OCI-LY7 (cell line): ENCODE measurements around the gene CERCAM. TPM values are rescaled to one million over a fixed set of nuclear protein-coding genes. Genes with fewer than 3 reads are reported as not detected.

Experiments used
- BruUV-seq: library from RNA; stranded (reverse); fragments of 400-500 nt; replicated peaks from 2 replicates; lab custom pipeline; 2021; lab: Mats Ljungman, UMichigan
- CTCF ChIA-PET: fragments of 300-600 bp; sonication (Branson Sonifier 250); formaldehyde crosslinking; loops from one replicate; lab custom pipeline; 2022; ENCODE audit warnings: antibody characterized with exemption; ENCODE audit not compliant: unreplicated experiment; lab: Charles Lee
- POLR2A ChIA-PET: fragments of 300-600 bp; sonication (Branson Sonifier 250); formaldehyde crosslinking; loops from one replicate; lab custom pipeline; 2022; ENCODE audit warnings: antibody characterized with exemption; lab: Charles Lee
- DNase-seq: peaks from one replicate; pipeline ENCODE4 v3.0.0-alpha.2; 2015; ENCODE audit warnings: low spot score
- H2AFZ ChIP-seq: fragments of 200-600 bp; sonication (generic), shearing (Covaris generic); 2 replicates; pipeline ENCODE4 v1.6.1; 2014; ENCODE audit warnings: mild to moderate bottlenecking, antibody characterized with exemption, low read length, moderate library complexity
- H3K27ac ChIP-seq: fragments of 200-600 bp; sonication (generic); 2 replicates; pipeline ENCODE4 v1.5.1; 2014; ENCODE audit warnings: mixed run types, low read depth, mild to moderate bottlenecking, moderate library complexity, low read length, inconsistent platforms; ENCODE audit not compliant: poor library complexity, severe bottlenecking
- H3K36me3 ChIP-seq: fragments of 200-600 bp; sonication (generic); 2 replicates; pipeline ENCODE4 v1.6.1; 2014; ENCODE audit warnings: mild to moderate bottlenecking, antibody characterized with exemption, low read length, moderate library complexity, mixed read lengths; ENCODE audit not compliant: insufficient read depth
- H3K4me1 ChIP-seq: fragments of 200-600 bp; sonication (generic); 2 replicates; pipeline ENCODE4 v1.5.1; 2014; ENCODE audit warnings: mild to moderate bottlenecking, low read length; ENCODE audit not compliant: insufficient read depth, poor library complexity, severe bottlenecking
- H3K4me2 ChIP-seq: fragments of 200-600 bp; sonication (generic); 2 replicates; pipeline ENCODE4 v1.6.1; 2014; ENCODE audit warnings: mild to moderate bottlenecking, low read length
- H3K4me3 ChIP-seq: fragments of 200-600 bp; sonication (generic); 2 replicates; pipeline ENCODE4 v1.5.1; 2014; ENCODE audit warnings: mild to moderate bottlenecking, low read depth, low read length; ENCODE audit not compliant: poor library complexity, severe bottlenecking
- H3K79me2 ChIP-seq: fragments of 200-600 bp; sonication (generic); 2 replicates; pipeline ENCODE4 v1.6.1; 2016; ENCODE audit warnings: low read depth, mild to moderate bottlenecking, low read length, moderate library complexity, mixed read lengths; ENCODE audit not compliant: insufficient read depth
- H3K9me2 ChIP-seq: fragments of 200-600 bp; sonication (generic); 2 replicates; pipeline ENCODE4 v1.6.1; 2016; ENCODE audit warnings: mild to moderate bottlenecking, low read length, mixed read lengths; ENCODE audit not compliant: insufficient read depth
- H3K9me3 ChIP-seq: fragments of 200-600 bp; sonication (generic); 2 replicates; pipeline ENCODE4 v1.6.1; 2014; ENCODE audit warnings: mild to moderate bottlenecking, mixed run types, low read length, mixed read lengths
- H4K20me1 ChIP-seq: fragments of 200-600 bp; sonication (generic); 2 replicates; pipeline ENCODE4 v1.6.1; 2014; ENCODE audit warnings: mild to moderate bottlenecking, antibody characterized with exemption, low read length, moderate library complexity, mixed read lengths; ENCODE audit not compliant: insufficient read depth
- EZH2phosphoT487 ChIP-seq: fragments of 200-600 bp; sonication (generic); IDR thresholded peaks from 2 replicates; pipeline ENCODE4 v1.6.1; 2018; ENCODE audit warnings: low read depth, borderline replicate concordance, mild to moderate bottlenecking, mixed run types, antibody characterized with exemption, low read length, moderate library complexity, mixed read lengths
- intact Hi-C: fragments of 100-400 bp; cut with micrococcal nuclease; formaldehyde crosslinking; loops from one replicate; pipeline ENCODE4 v1.10.0; 2022; ENCODE audit not compliant: unreplicated experiment
- total RNA-seq, 2 experiments: library from RNA; depleted of rRNA in 1 of 2; stranded (reverse); fragments of >200 nt in 1 of 2; shearing (Covaris generic) in 1 of 2; gene quantifications; 2 replicates each; pipeline ENCODE4 v1.2.3, GENCODE V29; 2014 to 2022
- TF ChIP-seq, protein P1 (sequence below): fragments of 200-600 bp; sonication (generic); conservative IDR thresholded peaks from 2 replicates; pipeline ENCODE4 v1.5.1; 2014; ENCODE audit warnings: mild to moderate bottlenecking, antibody characterized with exemption, low read length, moderate library complexity, mixed read lengths

CERCAM gene
- total RNA-seq, 2 experiments from 2014 or later: 2.7 to 3.5 TPM

DNA sequence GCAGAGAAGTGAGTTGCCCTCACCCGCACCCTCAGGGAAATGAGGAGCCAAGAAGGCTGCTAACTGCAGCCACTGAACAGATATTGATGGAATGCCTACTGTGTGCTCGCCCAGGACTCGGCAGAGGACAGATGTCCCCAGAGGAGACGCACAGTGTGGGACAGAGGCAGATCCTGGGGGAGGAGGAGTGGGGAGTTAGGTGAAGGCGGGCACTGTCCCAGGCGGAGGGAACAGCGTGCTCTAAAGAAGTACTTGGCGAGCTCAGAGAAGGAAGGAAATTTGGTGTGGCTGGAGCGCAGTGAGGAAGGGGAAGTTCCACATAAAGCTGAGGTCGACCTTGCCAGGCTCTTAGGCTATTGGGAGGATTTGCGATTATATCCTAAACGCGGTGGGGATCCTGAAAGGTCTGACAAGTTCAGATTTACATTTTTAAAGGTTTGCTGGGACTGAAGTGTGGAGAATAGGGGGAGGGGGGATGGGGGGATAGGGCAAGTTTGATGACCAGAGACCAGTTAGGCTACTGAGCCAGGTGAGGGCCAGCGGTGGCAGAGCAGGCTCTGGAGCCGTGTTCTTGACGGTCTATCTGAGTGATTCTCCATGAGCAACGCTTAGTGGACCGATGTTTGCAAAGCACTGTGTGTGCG, 23.6 kb upstream of the CERCAM start:
- intact Hi-C loops: no loop called here
- ChIA-PET POLR2A (interaction anchor here (0.6 kb wide), 1 partner anchor 198 kb away, joined by 5 read pairs; no protein-coding TSS in a partner anchor), CTCF (no interaction called here)
- Histone ChIP-seq H3K9me2 (no peaks in the 10 kb centered on the region), H2AFZ (no peak overlapping the region), H3K79me2 (no peaks in the 10 kb centered on the region), H3K4me2 (no peak overlapping the region), H4K20me1 (no peaks in the 10 kb centered on the region), H3K27ac (no peak overlapping the region), H3K36me3 (no peaks in the 10 kb centered on the region), H3K4me3 (no peak overlapping the region), H3K4me1 (no peaks in the 10 kb centered on the region), H3K9me3 (no peaks in the 10 kb centered on the region)
- no peak for DNase-seq
- BruUV-seq: no TSS peak
- TF ChIP-seq EZH2phosphoT487: no peak
- TF ChIP-seq, protein P1, sequence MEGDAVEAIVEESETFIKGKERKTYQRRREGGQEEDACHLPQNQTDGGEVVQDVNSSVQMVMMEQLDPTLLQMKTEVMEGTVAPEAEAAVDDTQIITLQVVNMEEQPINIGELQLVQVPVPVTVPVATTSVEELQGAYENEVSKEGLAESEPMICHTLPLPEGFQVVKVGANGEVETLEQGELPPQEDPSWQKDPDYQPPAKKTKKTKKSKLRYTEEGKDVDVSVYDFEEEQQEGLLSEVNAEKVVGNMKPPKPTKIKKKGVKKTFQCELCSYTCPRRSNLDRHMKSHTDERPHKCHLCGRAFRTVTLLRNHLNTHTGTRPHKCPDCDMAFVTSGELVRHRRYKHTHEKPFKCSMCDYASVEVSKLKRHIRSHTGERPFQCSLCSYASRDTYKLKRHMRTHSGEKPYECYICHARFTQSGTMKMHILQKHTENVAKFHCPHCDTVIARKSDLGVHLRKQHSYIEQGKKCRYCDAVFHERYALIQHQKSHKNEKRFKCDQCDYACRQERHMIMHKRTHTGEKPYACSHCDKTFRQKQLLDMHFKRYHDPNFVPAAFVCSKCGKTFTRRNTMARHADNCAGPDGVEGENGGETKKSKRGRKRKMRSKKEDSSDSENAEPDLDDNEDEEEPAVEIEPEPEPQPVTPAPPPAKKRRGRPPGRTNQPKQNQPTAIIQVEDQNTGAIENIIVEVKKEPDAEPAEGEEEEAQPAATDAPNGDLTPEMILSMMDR: no peak

GRCh38 chr9:128397831-128398230, 22.8 kb upstream of the CERCAM start:
- no TSS peak for BruUV-seq
- POLR2A ChIA-PET: interaction anchor here (0.5 kb wide), 1 partner anchor 46 kb away, joined by 3 read pairs; no protein-coding TSS in a partner anchor
- intact Hi-C loops: no loop called here
- H3K4me3 ChIP-seq: no peak overlapping the region
- H3K9me3 ChIP-seq: no peaks in the 10 kb centered on the region
- no peaks in the 10 kb centered on the region for H3K9me2 ChIP-seq
- no peak for TF ChIP-seq EZH2phosphoT487
- TF ChIP-seq, protein P1: no peak
- H3K4me1 ChIP-seq: no peaks in the 10 kb centered on the region
- H2AFZ ChIP-seq: no peak overlapping the region
- H4K20me1 ChIP-seq: no peaks in the 10 kb centered on the region
- CTCF ChIA-PET: no interaction called here
- no peak for DNase-seq
- H3K36me3 ChIP-seq: no peaks in the 10 kb centered on the region
- H3K27ac ChIP-seq: no peak overlapping the region
- H3K4me2 ChIP-seq: no peak overlapping the region
- no peaks in the 10 kb centered on the region for H3K79me2 ChIP-seq

DNA sequence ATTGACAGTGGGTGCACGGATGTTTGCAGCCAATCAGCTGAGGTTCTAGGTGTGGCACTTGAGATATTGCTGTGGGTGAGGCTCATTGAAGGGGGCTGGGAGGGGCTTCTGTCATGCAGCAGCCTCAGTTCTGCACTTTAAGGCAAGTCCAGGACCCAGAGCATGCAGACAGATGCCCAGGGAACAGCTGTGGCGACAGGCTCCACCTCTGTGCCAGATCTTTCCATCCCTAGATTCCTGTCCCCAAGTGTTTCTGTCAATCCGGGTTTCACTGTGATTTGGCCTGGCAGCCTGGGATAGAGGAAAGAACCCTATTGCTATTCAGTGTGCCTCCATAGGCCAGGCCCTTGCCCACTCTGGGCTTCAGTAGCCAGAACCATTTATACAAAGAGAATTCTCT, 20.8 kb upstream of the CERCAM start:
- no peak overlapping the region for H2AFZ ChIP-seq
- ChIA-PET CTCF (no interaction called here), POLR2A (no interaction called here)
- no peak for DNase-seq
- H3K4me1 ChIP-seq: no peaks in the 10 kb centered on the region
- no peaks in the 10 kb centered on the region for H3K9me2 ChIP-seq
- no peaks in the 10 kb centered on the region for H3K36me3 ChIP-seq
- H3K79me2 ChIP-seq: no peaks in the 10 kb centered on the region
- no peak overlapping the region for H3K4me3 ChIP-seq
- H3K9me3 ChIP-seq: no peaks in the 10 kb centered on the region
- H3K4me2 ChIP-seq: no peak overlapping the region
- BruUV-seq: no TSS peak
- TF ChIP-seq, protein P1: no peak
- no peak for TF ChIP-seq EZH2phosphoT487
- intact Hi-C loops: no loop called here
- no peak overlapping the region for H3K27ac ChIP-seq
- no peaks in the 10 kb centered on the region for H4K20me1 ChIP-seq
